T-helper 2 cell treated with Interferon-gamma antibody and Interleukin-4, amounts not matched to agents 5 μg/mL and 100 μg/mL, for 36 hours (primary cell): Measurements from ENCODE around the gene NPM1.
A peak's percentile ranks its signal among the peaks of the same experiment; 100 is the strongest.
"Not testable (repeated sequence)": the region's sequence is repeated elsewhere in the genome, so short reads cannot be mapped to it uniquely, and the experiment has no call there.

Experiments
- DNase-seq: peaks from one replicate; pipeline ENCODE4 v3.0.0; 2021; ENCODE audit warnings: low spot score
- H3K27ac Mint-ChIP-seq: one replicate; pipeline ENCODE4 v1.8.0; 2021; ENCODE audit warnings: mild to moderate bottlenecking, mixed read lengths
- H3K27me3 Mint-ChIP-seq: one replicate; pipeline ENCODE4 v1.8.0; 2021; ENCODE audit warnings: low read depth, mixed read lengths
- H3K36me3 Mint-ChIP-seq: one replicate; pipeline ENCODE4 v1.8.0; 2021; ENCODE audit warnings: low read depth, mixed read lengths
- H3K4me1 Mint-ChIP-seq: one replicate; pipeline ENCODE4 v1.8.0; 2021; ENCODE audit warnings: low read depth, mixed read lengths
- H3K4me3 Mint-ChIP-seq: one replicate; pipeline ENCODE4 v1.8.0; 2022; ENCODE audit warnings: mild to moderate bottlenecking, moderate library complexity, mixed read lengths
- H3K9me3 Mint-ChIP-seq: one replicate; pipeline ENCODE4 v1.8.0; 2021; ENCODE audit warnings: mixed read lengths

The NPM1 gene

DNA sequence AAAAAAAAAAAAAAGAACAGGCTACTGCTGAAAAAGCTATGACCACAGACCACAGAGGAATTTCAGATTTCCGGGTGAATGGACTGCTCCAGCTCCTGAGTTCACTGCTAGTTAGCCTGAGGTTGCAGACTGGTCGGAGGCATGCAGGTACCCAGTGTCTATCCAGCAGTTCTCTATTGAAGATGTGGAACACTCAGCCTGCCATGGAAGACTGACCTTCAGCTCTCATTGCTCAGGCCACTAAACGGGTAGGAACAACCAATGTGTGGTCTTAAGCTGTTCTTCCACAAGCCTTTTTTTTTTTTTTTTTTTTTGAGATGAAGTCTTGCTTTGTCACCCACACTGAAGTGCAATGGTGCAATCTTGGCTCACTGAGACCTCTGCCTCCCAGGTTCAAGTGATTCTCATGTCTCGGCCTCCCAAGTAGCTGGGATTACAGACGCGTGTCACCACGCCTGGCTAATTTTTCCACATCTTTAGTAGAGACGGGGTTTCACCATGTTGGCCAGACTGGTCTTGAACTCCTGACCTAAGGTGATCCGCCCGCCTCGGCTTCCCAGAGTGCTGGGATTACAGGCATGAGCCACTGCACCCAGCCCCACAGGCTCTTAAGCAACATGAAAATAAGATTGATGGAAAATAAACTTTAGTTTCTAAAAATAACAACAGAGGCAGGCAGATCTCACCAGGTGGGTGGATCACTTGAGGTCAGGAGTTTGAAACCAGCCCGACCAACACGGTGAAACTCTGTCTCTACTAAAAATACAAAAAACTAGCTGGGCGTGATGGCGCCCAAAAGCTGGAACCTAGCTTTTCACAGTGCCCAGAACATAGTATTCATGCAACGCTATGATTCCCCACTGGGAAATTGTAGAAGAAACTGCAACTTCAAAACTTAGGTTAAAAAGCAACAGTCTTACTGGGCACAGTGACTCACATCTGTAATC, 20.0 kb upstream of the NPM1 start:
- Mint-ChIP-seq H3K4me1 (peaks cover 2% of the 10 kb centered on the region), H3K4me3 (no peak overlapping the region), H3K9me3 (no peaks in the 10 kb centered on the region), H3K27ac (no peak overlapping the region), H3K27me3 (peaks cover 20% of the 10 kb centered on the region), H3K36me3 (no peaks in the 10 kb centered on the region)
- no peak for DNase-seq

GRCh38 chr5:171369056-171369455, 18.6 kb upstream of the NPM1 start:
- Mint-ChIP-seq H3K4me1 (peaks cover 2% of the 10 kb centered on the region), H3K4me3 (no peak overlapping the region), H3K36me3 (no peaks in the 10 kb centered on the region), H3K9me3 (no peaks in the 10 kb centered on the region), H3K27me3 (peaks cover 10% of the 10 kb centered on the region), H3K27ac (no peak overlapping the region)
- DNase-seq, result no peak

DNA sequence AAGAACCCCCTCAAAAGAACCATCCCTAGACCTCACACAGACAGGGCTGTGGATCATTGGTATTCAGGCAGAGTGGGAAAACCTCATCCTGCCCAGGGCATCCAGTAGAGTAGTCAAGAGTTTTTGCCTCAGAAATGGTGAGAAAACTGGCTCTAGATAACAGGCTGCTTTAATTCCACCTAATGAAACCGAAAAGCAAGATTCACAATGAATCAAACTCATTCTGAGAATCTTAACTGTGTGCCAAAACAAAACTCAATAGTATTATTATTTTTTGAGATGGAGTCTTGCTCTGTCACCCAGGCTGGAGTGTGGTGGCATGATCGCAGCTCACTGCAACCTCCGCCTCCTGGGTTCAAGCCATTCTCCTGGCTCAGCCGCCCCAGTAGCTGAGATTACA, 17.8 kb upstream of the NPM1 start:
- Mint-ChIP-seq H3K27ac (no peak overlapping the region), H3K9me3 (no peaks in the 10 kb centered on the region), H3K4me1 (peaks cover 2% of the 10 kb centered on the region), H3K27me3 (peaks cover 8% of the 10 kb centered on the region), H3K4me3 (no peak overlapping the region), H3K36me3 (no peaks in the 10 kb centered on the region)
- DNase-seq, result no peak

GRCh38 chr5:171370881-171371280, 16.8 kb upstream of the NPM1 start:
- H3K36me3 Mint-ChIP-seq, H3K27ac Mint-ChIP-seq, H3K4me3 Mint-ChIP-seq, H3K4me1 Mint-ChIP-seq, H3K9me3 Mint-ChIP-seq, DNase-seq, H3K27me3 Mint-ChIP-seq: not testable (repeated sequence)

GRCh38 chr5:171371326-171371725, 16.3 kb upstream of the NPM1 start:
- Mint-ChIP-seq H3K27ac (no peak overlapping the region), H3K36me3 (no peaks in the 10 kb centered on the region), H3K9me3 (no peaks in the 10 kb centered on the region), H3K4me1 (peaks cover 2% of the 10 kb centered on the region), H3K4me3 (no peak overlapping the region), H3K27me3 (peaks cover 3% of the 10 kb centered on the region)
- no peak for DNase-seq

GRCh38 chr5:171379961-171380360, 7.7 kb upstream of the NPM1 start:
- no peak for DNase-seq
- Mint-ChIP-seq H3K4me3 (no peak overlapping the region), H3K27me3 (peaks cover 8% of the 10 kb centered on the region), H3K36me3 (no peaks in the 10 kb centered on the region), H3K27ac (no peak overlapping the region), H3K9me3 (no peaks in the 10 kb centered on the region), H3K4me1 (no peaks in the 10 kb centered on the region)

GRCh38 chr5:171384416-171384815, 3.2 kb upstream of the NPM1 start:
- not testable (repeated sequence) for DNase-seq, H3K9me3 Mint-ChIP-seq, H3K27me3 Mint-ChIP-seq, H3K4me3 Mint-ChIP-seq, H3K27ac Mint-ChIP-seq
- Mint-ChIP-seq H3K36me3 (peaks cover 15% of the 10 kb centered on the region), H3K4me1 (peaks cover 14% of the 10 kb centered on the region)

- not testable (repeated sequence) for H3K4me3 Mint-ChIP-seq, H3K27me3 Mint-ChIP-seq, DNase-seq, H3K27ac Mint-ChIP-seq, H3K9me3 Mint-ChIP-seq
- Mint-ChIP-seq H3K36me3 (peaks cover 21% of the 10 kb centered on the region), H3K4me1 (peaks cover 19% of the 10 kb centered on the region)
Measured at GRCh38 chr5:171384999-171385398, 2.6 kb upstream of the NPM1 start.

- Mint-ChIP-seq H3K27ac (peak overlapping the region; percentile 45), H3K4me1 (peaks cover 26% of the 10 kb centered on the region), H3K27me3 (peaks cover 8% of the 10 kb centered on the region), H3K4me3 (peak overlapping the region; percentile 98), H3K36me3 (peaks cover 32% of the 10 kb centered on the region), H3K9me3 (no peaks in the 10 kb centered on the region)
- DNase-seq, result no peak
Measured at GRCh38 chr5:171386006-171386671, 1.5 kb upstream of the NPM1 start.

DNA sequence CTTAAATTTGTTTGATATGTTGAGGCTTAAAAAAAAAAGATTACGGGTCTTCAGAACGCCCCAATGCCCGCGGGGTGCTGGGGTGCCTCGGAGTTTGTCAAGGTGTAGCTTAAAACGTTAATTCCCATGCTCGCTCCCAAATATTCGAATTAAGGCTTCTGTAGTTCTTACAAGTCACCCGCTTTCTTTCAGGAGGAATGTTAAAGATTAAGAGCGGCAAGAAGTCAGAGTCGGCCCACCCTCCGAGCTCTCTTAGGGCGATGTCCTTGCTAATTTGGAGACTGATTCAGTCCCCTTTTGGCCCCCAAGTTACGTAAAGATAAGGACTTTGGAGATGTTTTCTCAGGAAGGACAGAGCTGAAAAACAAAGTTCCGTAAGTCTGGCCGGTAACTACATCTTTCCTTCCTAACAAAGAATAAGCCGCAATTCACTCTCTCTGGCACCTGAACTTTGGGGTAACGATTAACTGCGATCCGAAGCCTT, 746 bp upstream of the NPM1 start:
- Mint-ChIP-seq H3K36me3 (peaks cover 40% of the 10 kb centered on the region), H3K4me3 (peak overlapping the region; percentile 98), H3K9me3 (no peaks in the 10 kb centered on the region), H3K27me3 (peaks cover 8% of the 10 kb centered on the region), H3K27ac (peak overlapping the region; percentile 99), H3K4me1 (peaks cover 31% of the 10 kb centered on the region)
- no peak for DNase-seq

- H3K36me3 Mint-ChIP-seq, result peaks cover 52% of the 10 kb centered on the region
- peaks cover 38% of the 10 kb centered on the region for H3K4me1 Mint-ChIP-seq
- DNase-seq, result peak; percentile 79
- no peaks in the 10 kb centered on the region for H3K9me3 Mint-ChIP-seq
- H3K27me3 Mint-ChIP-seq, result peaks cover under 1% of the 10 kb centered on the region
- peak overlapping the region; percentile 98 for H3K4me3 Mint-ChIP-seq
- peak overlapping the region; percentile 99 for H3K27ac Mint-ChIP-seq
Measured at GRCh38 chr5:171387970-171388815, 544 bp downstream of the NPM1 start.

DNA sequence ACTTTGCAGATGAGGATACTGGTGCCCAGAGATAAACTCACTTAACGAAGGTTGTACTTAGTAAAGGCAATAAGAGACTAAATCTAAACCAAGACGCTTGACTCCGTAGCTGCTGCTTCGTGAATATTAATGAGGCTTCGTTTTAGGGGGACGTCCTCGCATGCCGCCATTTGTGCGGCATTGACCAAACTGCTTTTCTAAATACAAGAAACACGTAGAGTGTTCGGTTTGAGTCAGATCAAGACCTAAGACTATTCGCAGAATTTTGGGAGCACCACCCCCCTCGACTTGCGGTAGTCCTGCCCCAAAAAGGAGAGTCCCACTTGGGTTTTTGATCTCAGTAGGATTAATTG, 1.1 kb downstream of the NPM1 start:
- peak overlapping the region; percentile 98 for H3K4me3 Mint-ChIP-seq
- H3K27me3 Mint-ChIP-seq, result no peaks in the 10 kb centered on the region
- peaks cover 58% of the 10 kb centered on the region for H3K36me3 Mint-ChIP-seq
- DNase-seq, result peak; percentile 51
- H3K27ac Mint-ChIP-seq, result peak overlapping the region; percentile 99
- H3K4me1 Mint-ChIP-seq, result peaks cover 42% of the 10 kb centered on the region
- no peaks in the 10 kb centered on the region for H3K9me3 Mint-ChIP-seq

- H3K9me3 Mint-ChIP-seq, result no peaks in the 10 kb centered on the region
- H3K27ac Mint-ChIP-seq, result peak overlapping the region; percentile 32
- H3K36me3 Mint-ChIP-seq, result peaks cover 71% of the 10 kb centered on the region
- H3K4me1 Mint-ChIP-seq, result peaks cover 46% of the 10 kb centered on the region
- peak overlapping the region; percentile 98 for H3K4me3 Mint-ChIP-seq
- H3K27me3 Mint-ChIP-seq, result no peaks in the 10 kb centered on the region
- no peak for DNase-seq
Measured at GRCh38 chr5:171390883-171391677, 3.4 kb downstream of the NPM1 start.
